Chondrocyte (in vitro differentiated cells): ENCODE measurements around the gene CRLF3. TPM values are rescaled to one million over a fixed set of nuclear protein-coding genes. Genes with fewer than 3 reads are reported as not detected.
A peak's percentile ranks its signal among the peaks of the same experiment; 100 is the strongest.
"Not testable (repeated sequence)": the region's sequence is repeated elsewhere in the genome, so short reads cannot be mapped to it uniquely, and the experiment has no call there.

Source experiments
- DNase-seq: peaks from one replicate; pipeline ENCODE4 v3.0.0; 2021; ENCODE audit warnings: mixed read lengths, low spot score
- H3K27ac Mint-ChIP-seq: one replicate; pipeline ENCODE4 v1.8.0; 2021; ENCODE audit warnings: mild to moderate bottlenecking, moderate library complexity, mixed read lengths; ENCODE audit not compliant: unreplicated experiment
- H3K27me3 Mint-ChIP-seq: 2 replicates; pipeline ENCODE4 v1.8.0; 2021; ENCODE audit warnings: low read depth, mixed read lengths
- H3K36me3 Mint-ChIP-seq: 2 replicates; pipeline ENCODE4 v1.8.0; 2021; ENCODE audit warnings: low read depth, mixed read lengths
- H3K4me1 Mint-ChIP-seq: 2 replicates; pipeline ENCODE4 v1.8.0; 2021; ENCODE audit warnings: low read depth, mild to moderate bottlenecking, mixed read lengths
- H3K4me3 Mint-ChIP-seq: one replicate; pipeline ENCODE4 v1.8.0; 2021; ENCODE audit warnings: mild to moderate bottlenecking, moderate library complexity, mixed read lengths; ENCODE audit not compliant: unreplicated experiment
- H3K9me3 Mint-ChIP-seq: 2 replicates; pipeline ENCODE4 v1.8.0; 2021; ENCODE audit warnings: low read depth, mixed read lengths
- total RNA-seq: library from RNA; stranded (reverse); gene quantifications from 3 replicates; pipeline ENCODE4 v1.2.1, GENCODE V29; 2021
- TF ChIP-seq, protein P1 (sequence below): fragments of 200-600 bp; sonication (generic); IDR thresholded peaks from 2 replicates; pipeline ENCODE4 v1.5.0; 2021; ENCODE audit warnings: antibody characterized with exemption, mild to moderate bottlenecking, moderate library complexity

CRLF3 gene
- total RNA-seq, 1 donor from 2014 or later: 7.7 TPM

DNA sequence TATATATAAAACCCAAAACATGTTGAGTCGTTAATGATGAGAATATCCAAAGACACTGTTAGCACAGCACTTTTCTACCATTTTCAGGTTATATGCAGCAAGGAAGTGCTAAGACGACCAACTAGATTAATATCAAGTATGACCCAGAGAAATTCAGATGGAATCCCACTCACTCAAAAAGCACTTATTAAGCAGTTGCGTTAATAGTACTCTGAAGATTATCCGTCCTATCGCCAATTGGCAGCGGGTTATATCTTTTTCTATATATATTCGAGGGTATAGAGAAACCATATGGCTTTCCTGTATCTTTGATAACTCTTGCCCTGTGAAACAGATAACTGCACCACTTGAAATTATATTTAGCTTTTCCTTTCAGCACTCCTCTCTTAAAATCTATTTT, 1.1 kb downstream of the CRLF3 start:
- H3K27ac Mint-ChIP-seq: no peak overlapping the region
- peaks cover 27% of the 10 kb centered on the region for H3K4me1 Mint-ChIP-seq
- H3K27me3 Mint-ChIP-seq: no peaks in the 10 kb centered on the region
- TF ChIP-seq, protein P1, sequence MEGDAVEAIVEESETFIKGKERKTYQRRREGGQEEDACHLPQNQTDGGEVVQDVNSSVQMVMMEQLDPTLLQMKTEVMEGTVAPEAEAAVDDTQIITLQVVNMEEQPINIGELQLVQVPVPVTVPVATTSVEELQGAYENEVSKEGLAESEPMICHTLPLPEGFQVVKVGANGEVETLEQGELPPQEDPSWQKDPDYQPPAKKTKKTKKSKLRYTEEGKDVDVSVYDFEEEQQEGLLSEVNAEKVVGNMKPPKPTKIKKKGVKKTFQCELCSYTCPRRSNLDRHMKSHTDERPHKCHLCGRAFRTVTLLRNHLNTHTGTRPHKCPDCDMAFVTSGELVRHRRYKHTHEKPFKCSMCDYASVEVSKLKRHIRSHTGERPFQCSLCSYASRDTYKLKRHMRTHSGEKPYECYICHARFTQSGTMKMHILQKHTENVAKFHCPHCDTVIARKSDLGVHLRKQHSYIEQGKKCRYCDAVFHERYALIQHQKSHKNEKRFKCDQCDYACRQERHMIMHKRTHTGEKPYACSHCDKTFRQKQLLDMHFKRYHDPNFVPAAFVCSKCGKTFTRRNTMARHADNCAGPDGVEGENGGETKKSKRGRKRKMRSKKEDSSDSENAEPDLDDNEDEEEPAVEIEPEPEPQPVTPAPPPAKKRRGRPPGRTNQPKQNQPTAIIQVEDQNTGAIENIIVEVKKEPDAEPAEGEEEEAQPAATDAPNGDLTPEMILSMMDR: no peak
- H3K9me3 Mint-ChIP-seq: no peaks in the 10 kb centered on the region
- DNase-seq: no peak
- H3K36me3 Mint-ChIP-seq: no peaks in the 10 kb centered on the region
- H3K4me3 Mint-ChIP-seq: peak overlapping the region; percentile 96

DNA sequence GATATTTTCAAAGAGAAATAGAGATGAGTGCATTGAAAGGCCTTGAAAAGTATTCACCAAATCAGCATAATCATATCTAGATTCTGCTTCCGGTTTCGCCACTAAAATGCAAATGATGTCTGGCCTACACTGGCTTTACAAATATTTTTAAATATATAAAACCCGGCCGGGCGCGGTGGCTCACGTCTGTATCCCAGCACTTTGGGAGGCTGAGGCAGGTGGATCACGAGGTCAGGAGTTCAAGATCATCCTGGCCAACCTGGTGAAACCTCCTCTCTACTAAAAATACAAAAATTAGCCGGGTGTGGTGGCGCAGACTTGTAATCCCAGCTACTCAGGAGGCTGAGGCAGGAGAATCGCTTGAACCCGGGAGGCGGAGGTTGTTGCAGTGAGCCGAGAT, 1.6 kb downstream of the CRLF3 start:
- not testable (repeated sequence) for H3K36me3 Mint-ChIP-seq, H3K27me3 Mint-ChIP-seq, H3K9me3 Mint-ChIP-seq, H3K4me3 Mint-ChIP-seq, DNase-seq, H3K27ac Mint-ChIP-seq
- H3K4me1 Mint-ChIP-seq: peaks cover 27% of the 10 kb centered on the region

DNA sequence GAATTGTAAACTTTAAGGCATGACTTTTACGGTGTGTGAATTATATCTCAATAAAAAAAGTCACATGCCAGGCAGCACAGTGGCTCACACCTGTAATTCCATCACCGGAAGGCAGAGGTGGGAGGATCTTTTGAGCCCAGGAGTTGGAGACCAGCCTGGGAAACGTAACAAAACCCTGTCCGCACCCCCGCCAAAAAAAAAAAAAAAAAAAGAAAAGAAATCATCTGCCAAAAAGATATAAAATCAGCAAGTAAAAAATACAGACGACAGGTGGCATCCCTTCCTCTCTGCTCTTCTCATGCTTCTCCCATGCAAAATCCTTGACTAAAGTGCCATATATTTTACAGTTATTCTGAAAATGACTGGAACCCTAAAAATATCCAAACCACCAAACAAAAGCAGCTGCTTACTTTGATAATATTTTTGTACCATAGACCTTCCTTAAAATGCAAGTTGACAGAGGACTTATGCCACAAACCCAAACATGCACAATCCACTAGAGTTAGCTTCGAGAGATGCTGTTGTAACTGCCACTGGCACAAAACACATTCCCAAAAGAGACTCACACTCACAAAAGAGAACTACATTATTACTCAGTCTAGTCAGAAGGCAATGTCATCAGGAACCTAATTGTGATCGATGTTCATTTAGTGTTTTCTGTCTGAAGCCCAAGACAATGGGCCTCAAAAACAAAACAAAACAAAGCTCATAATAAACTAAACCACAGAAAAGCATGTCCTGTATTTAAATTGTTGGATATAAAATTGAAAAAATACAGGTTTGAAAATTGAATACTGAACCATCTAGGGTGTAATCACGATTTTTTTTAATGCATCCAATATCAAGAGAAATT, 2.4 kb downstream of the CRLF3 start:
- Mint-ChIP-seq H3K9me3 (no peaks in the 10 kb centered on the region), H3K4me3 (no peak overlapping the region), H3K4me1 (peaks cover 27% of the 10 kb centered on the region), H3K36me3 (no peaks in the 10 kb centered on the region), H3K27ac (no peak overlapping the region), H3K27me3 (no peaks in the 10 kb centered on the region)
- TF ChIP-seq, protein P1: peak; percentile 14
- no peak for DNase-seq

DNA sequence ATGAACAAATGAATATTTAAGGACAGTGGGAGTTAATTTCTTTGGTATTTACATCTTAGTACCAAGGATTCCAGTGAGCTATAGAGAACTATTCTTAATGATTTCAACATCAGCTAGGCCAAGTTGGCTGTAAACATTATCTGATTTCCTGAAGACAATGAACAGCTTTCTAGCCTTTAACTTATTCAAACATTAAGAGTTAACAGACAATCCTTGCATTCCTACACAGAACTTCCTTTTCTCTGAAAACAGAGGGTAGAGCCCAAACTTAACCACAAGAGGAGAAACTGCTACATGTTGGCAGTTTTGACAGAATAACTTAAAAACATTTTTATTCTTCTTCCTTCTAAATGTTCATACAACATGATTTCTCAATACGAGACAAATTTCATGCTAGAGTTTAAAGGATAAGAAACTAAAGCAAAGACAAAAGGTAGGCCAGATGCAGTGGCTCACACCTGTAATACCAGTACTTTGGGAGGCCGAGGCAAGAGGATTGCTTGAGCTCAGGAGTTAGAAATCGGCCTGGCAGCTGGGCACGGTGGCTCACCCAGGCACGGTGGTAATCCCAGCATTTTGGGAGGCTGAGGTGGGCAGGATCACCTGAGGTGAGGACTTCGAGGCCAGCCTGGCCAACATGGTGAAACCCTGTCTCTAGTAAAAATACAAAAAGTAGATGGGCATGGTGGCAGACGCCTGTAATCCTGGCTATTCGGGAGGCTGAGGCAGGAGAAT, 4.4 kb downstream of the CRLF3 start:
- DNase-seq: no peak
- TF ChIP-seq, protein P1: no peak
- Mint-ChIP-seq H3K27ac (no peak overlapping the region), H3K27me3 (no peaks in the 10 kb centered on the region), H3K9me3 (no peaks in the 10 kb centered on the region), H3K4me3 (no peak overlapping the region), H3K4me1 (peaks cover 27% of the 10 kb centered on the region), H3K36me3 (no peaks in the 10 kb centered on the region)

DNA sequence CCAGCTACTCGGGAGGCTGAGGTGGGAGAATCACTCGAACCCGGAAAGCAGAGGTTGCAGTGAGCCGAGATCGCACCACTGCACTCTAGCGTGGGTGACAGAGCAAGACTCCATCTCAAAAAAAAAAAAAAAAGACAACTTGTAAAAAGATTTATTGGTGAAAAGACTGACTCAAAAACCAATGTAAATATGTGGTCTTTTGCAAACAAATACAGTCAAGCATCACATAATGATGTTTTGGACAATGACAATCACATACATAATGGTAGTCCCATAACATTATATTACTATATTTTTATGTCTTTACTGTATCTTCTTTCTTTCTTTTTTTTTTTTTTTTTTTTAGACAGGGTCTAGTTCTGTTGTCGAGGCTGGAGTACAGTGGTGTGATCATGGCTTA, 8.3 kb downstream of the CRLF3 start:
- Mint-ChIP-seq H3K4me1 (peaks cover 16% of the 10 kb centered on the region), H3K36me3 (no peaks in the 10 kb centered on the region), H3K27me3 (no peaks in the 10 kb centered on the region), H3K4me3 (no peak overlapping the region), H3K27ac (no peak overlapping the region), H3K9me3 (no peaks in the 10 kb centered on the region)
- TF ChIP-seq, protein P1: no peak
- DNase-seq: no peak

DNA sequence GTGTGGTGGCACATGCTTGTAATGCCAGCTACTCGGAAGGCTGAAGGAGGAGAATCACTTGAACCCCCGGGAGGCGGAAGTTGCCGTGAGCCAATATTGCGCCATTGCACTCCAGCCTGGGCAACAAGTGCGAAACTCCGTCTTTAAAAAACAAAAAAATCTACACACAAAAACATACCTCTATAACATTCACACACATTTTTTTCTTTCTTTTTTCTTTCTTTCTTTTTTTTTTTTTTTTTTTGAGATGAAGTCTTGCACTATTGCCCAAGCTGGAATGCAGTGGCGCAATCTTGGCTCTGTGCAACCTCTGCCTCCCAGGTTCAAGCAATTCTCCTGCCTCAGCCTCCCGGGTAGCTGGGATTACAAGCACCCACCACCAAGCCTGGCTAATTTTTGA, 9.6 kb downstream of the CRLF3 start:
- not testable (repeated sequence) for H3K36me3 Mint-ChIP-seq, H3K4me3 Mint-ChIP-seq, H3K27me3 Mint-ChIP-seq, H3K27ac Mint-ChIP-seq, H3K9me3 Mint-ChIP-seq, DNase-seq
- peaks cover 11% of the 10 kb centered on the region for H3K4me1 Mint-ChIP-seq

DNA sequence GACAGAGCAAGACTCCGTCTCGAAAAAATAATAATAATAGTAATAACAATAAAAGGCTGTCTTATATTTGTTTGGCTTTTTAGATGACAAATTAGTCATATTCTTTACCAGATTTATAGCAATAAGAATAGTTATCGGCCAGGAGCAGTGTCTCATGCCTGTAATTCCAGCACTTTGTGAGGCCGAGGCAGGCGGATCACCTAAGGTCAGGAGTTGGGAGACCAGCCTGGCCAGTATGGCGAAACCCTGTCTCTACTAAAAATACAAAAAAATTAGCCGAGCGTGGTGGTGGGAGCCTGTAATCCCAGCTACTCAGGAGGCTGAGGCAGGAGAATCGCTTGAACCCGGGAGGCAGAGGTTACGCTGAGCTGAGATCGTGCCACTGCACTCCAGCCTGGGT, 10.3 kb downstream of the CRLF3 start:
- not testable (repeated sequence) for H3K4me3 Mint-ChIP-seq, H3K27me3 Mint-ChIP-seq, H3K36me3 Mint-ChIP-seq, H3K9me3 Mint-ChIP-seq, H3K27ac Mint-ChIP-seq, DNase-seq
- peaks cover 11% of the 10 kb centered on the region for H3K4me1 Mint-ChIP-seq
